T-helper 17 cell (primary cell): ENCODE results near the gene GRAP. TPM values are rescaled to one million over a fixed set of nuclear protein-coding genes. Genes with fewer than 3 reads are reported as not detected.

ENCODE experiments used
- ATAC-seq: fragments of 150-1000 bp; cut with Tn5 transposase; 2 replicates; pipeline ENCODE4 v1.10.0; 2021; ENCODE audit warnings: mild to moderate bottlenecking, moderate library complexity
- DNase-seq, 3 donors: peaks; one replicate each; pipeline versions ENCODE4 v3.0.0 to v3.0.0-alpha.2; 2020 to 2021
- H3K9me3 ChIP-seq: one replicate; pipeline ENCODE4 v1.7.0; 2013; ENCODE audit warnings: low read length, mild to moderate bottlenecking; ENCODE audit not compliant: control insufficient read depth, poor library complexity, severe bottlenecking
- H3K27ac Mint-ChIP-seq: one replicate; pipeline ENCODE4 v1.8.0; 2022; ENCODE audit warnings: mild to moderate bottlenecking, moderate library complexity, mixed read lengths
- H3K27me3 Mint-ChIP-seq: one replicate; pipeline ENCODE4 v1.8.0; 2022; ENCODE audit warnings: mixed read lengths
- H3K36me3 Mint-ChIP-seq: one replicate; pipeline ENCODE4 v1.8.0; 2022; ENCODE audit warnings: low read depth, mixed read lengths
- H3K4me1 Mint-ChIP-seq: one replicate; pipeline ENCODE4 v1.8.0; 2022; ENCODE audit warnings: mild to moderate bottlenecking, mixed read lengths
- H3K4me3 Mint-ChIP-seq: one replicate; pipeline ENCODE4 v1.8.0; 2022; ENCODE audit warnings: mild to moderate bottlenecking, moderate library complexity, mixed read lengths
- total RNA-seq, 4 donors: library from RNA in 2 of 4; stranded (reverse) in 2 of 4; gene quantifications; one replicate each; pipeline ENCODE4 v1.2.3 and lab custom pipeline; 2022 to 2026

GRAP gene
- total RNA-seq, 2 donors from 2014 or later: 23.8 to 26.7 TPM

- no peaks in the 10 kb centered on the region for H3K9me3 ChIP-seq
- Mint-ChIP-seq H3K27me3 (no peaks in the 10 kb centered on the region), H3K4me3 (no peak overlapping the region), H3K4me1 (peaks cover 5% of the 10 kb centered on the region), H3K36me3 (no peaks in the 10 kb centered on the region), H3K27ac (no peak overlapping the region)
- DNase-seq (no peak), ATAC-seq (no peak)
Observed at GRCh38 chr17:18974407-18975149, 72.2 kb downstream of the GRAP start.

DNA sequence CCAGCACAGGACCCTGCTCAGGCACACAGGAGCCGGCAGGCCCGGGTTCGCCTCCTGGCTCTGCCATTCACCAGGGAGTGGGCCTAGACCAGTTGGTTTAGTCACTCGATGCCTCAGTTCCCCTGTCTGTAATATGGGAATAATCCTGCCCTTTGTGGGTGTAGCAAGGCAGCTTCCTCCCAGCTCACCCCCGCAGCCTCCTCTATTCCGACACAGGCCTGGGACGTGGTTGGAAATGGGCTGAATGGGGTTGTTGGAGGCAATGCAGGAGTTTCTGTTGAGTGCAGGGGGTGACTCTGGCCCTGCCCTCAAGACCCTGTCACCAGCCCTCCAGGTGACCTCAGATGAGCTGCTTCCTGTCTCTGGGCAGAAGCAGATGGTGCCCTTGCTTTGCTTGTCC, 75.0 kb downstream of the GRAP start:
- no peaks in the 10 kb centered on the region for H3K36me3 Mint-ChIP-seq
- no peak for ATAC-seq

More for the DNA sequence above, 75.0 kb downstream of the GRAP start:
- Mint-ChIP-seq H3K4me3 (no peak overlapping the region), H3K4me1 (peaks cover 7% of the 10 kb centered on the region), H3K27ac (no peak overlapping the region), H3K27me3 (no peaks in the 10 kb centered on the region)
- H3K9me3 ChIP-seq: no peaks in the 10 kb centered on the region
- DNase-seq: no peak

Other genes starting within 250 kb of the GRAP start
- gene PRPSAP2, start 188.8 kb downstream of the GRAP start, total RNA-seq: 10 to 100 TPM; 26.3 to 27.9 TPM
- not detected for gene SLC5A10, start 94.8 kb downstream of the GRAP start, total RNA-seq
- gene FAM83G, start 42.2 kb downstream of the GRAP start, total RNA-seq: 1 to 10 TPM; 7.8 to 7.9 TPM
- 10 to 100 TPM; 17.5 to 21.0 TPM for gene GRAPL, start 80.6 kb upstream of the GRAP start, total RNA-seq
- gene EPN2, start 190.4 kb upstream of the GRAP start, total RNA-seq: 1 to 10 TPM; 6.0 to 7.2 TPM